NT2/D1 (cell line): ENCODE measurements around the gene MAGEA11.
"Not testable (repeated sequence)": the region's sequence is repeated elsewhere in the genome, so short reads cannot be mapped to it uniquely, and the experiment has no call there.

Experiments used
- SUZ12 ChIP-seq: IDR thresholded peaks from 2 replicates; pipeline ENCODE4 v1.6.1; 2011; ENCODE audit not compliant: insufficient read length, insufficient read depth; ENCODE audit errors: extremely low read depth
- YY1 ChIP-seq: IDR thresholded peaks from 2 replicates; pipeline ENCODE4 v1.6.1; 2011; ENCODE audit not compliant: insufficient read length, insufficient read depth
- ZNF274 ChIP-seq: IDR thresholded peaks from 2 replicates; pipeline ENCODE4 v1.6.1; 2011; ENCODE audit warnings: mild to moderate bottlenecking, low read depth, low read length

GRCh38 chrX:149675088-149675487 lies 36.8 kb upstream of the MAGEA11 start:
- TF ChIP-seq YY1, ZNF274, SUZ12: not testable (repeated sequence)
